Measurements from ENCODE around the gene COLEC11. TPM values are rescaled to one million over a fixed set of nuclear protein-coding genes. Genes with fewer than 3 reads are reported as not detected.

COLEC11 gene
- total and polyA plus RNA-seq, 8 donors, result 2.0 to 9.9 (median 3.3) TPM; not detected in 3

DNA sequence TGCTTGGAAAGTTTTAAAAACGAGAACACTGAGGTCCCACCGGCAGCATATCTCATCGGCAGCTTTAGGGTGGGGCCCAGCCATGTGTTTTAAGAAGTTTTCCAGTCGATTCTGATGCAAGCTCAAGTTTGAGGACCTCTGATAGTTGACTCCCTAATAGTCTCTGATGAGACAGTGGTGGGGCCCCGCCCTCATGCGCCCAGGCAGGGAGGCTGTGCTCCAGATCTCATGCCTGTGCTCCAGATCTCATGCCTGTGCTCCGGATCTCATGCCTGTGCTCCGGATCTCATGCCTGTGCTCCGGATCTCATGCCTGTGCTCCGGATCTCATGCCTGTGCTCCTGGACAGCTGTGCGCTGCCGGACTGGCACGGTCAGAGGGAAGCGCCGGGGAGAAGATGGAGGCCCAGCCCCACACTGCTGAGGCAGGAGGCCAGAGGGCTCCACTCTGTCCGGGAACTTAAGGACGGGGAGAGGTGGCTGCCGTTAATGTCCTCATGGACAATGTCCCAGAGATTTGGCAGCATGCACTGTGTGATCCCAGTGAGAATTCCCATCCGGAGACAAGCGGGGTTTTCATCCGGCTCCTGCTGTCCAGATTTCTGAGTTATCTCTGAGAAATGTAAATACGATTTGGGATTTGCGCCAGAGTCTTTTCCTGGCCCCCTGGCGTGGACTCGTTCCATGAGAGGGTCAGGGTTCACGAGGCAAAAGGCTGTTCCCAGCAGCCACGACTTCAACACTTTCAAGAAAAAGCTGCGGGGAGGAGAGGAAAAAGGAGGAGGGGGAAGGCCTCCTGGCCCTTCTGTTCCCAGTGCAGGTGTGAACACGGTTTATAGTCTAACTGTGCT lies 9.4 kb upstream of the COLEC11 start:
- peak overlapping the region in 2 of 4 donors; percentile 15 to 19 for H3K4me3 ChIP-seq
- H3K36me3 ChIP-seq, result peaks cover 22 to 37% (median 36%) of the 10 kb centered on the region in 4 donors
- H3K27me3 ChIP-seq, result no peaks in the 10 kb centered on the region
- no peaks in the 10 kb centered on the region for H3K9me3 ChIP-seq
- 19 to 34% (median 26%) methylated on average over 26 to 29 of the region's 29 CpGs for WGBS, 5 donors
- TF ChIP-seq EP300 (IDR thresholded peaks at IDR 0.05) (peak; percentile 28), POLR2AphosphoS5 (IDR thresholded peaks at IDR 0.05) (peak; percentile 21 to 74 (median 47)), POLR2A (IDR thresholded peaks at IDR 0.05) (no peak)
- TF ChIP-seq, protein P1, sequence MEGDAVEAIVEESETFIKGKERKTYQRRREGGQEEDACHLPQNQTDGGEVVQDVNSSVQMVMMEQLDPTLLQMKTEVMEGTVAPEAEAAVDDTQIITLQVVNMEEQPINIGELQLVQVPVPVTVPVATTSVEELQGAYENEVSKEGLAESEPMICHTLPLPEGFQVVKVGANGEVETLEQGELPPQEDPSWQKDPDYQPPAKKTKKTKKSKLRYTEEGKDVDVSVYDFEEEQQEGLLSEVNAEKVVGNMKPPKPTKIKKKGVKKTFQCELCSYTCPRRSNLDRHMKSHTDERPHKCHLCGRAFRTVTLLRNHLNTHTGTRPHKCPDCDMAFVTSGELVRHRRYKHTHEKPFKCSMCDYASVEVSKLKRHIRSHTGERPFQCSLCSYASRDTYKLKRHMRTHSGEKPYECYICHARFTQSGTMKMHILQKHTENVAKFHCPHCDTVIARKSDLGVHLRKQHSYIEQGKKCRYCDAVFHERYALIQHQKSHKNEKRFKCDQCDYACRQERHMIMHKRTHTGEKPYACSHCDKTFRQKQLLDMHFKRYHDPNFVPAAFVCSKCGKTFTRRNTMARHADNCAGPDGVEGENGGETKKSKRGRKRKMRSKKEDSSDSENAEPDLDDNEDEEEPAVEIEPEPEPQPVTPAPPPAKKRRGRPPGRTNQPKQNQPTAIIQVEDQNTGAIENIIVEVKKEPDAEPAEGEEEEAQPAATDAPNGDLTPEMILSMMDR (IDR thresholded peaks at IDR 0.05), result no peak
- peak; percentile 54 to 85 for DNase-seq
- H3K4me1 ChIP-seq, result peaks cover 19 to 47% (median 22%) of the 10 kb centered on the region in 4 donors
- intact Hi-C loops (cut with DNase I; ENCODE audit: low total_unique reads), result no loop called here
- H3K27ac ChIP-seq, result peak overlapping the region; percentile 58 to 86 (median 80)

DNA sequence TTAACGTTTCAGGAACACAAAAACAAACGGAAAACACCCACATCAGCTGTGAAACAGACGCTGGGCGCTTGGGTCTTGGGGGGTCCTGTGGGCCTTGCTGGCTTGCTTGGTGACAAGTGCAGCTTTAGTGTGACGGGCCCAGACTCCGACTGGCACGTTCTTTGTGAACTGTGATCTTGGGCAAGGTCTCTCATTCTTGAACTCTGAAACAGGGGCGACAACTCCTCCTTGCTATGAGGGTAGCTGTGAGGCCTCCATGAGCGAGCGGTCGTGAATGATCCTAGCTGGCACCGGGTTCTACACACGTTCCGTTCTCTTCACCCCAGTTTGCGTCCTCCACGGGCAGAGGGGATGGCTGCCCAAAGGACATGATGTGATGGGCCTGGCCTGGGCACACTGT lies 8.7 kb upstream of the COLEC11 start:
- H3K4me3 ChIP-seq, result no peak overlapping the region
- peaks cover 19 to 43% (median 21%) of the 10 kb centered on the region in 4 donors for H3K4me1 ChIP-seq
- peak overlapping the region; percentile 39 to 86 (median 80) for H3K27ac ChIP-seq
- WGBS, 5 donors, result 76 to 82% (median 79%) methylated on average over 16 of the region's 16 CpGs
- no peaks in the 10 kb centered on the region for H3K27me3 ChIP-seq
- H3K36me3 ChIP-seq, result peaks cover 15 to 30% (median 29%) of the 10 kb centered on the region in 4 donors
- intact Hi-C loops (cut with DNase I; ENCODE audit: low total_unique reads), result no loop called here
- TF ChIP-seq, protein P1 (IDR thresholded peaks at IDR 0.05), result no peak
- TF ChIP-seq POLR2A (IDR thresholded peaks at IDR 0.05) (no peak), POLR2AphosphoS5 (IDR thresholded peaks at IDR 0.05) (no peak), EP300 (IDR thresholded peaks at IDR 0.05) (no peak)
- DNase-seq, result no peak
- H3K9me3 ChIP-seq, result no peaks in the 10 kb centered on the region

DNA sequence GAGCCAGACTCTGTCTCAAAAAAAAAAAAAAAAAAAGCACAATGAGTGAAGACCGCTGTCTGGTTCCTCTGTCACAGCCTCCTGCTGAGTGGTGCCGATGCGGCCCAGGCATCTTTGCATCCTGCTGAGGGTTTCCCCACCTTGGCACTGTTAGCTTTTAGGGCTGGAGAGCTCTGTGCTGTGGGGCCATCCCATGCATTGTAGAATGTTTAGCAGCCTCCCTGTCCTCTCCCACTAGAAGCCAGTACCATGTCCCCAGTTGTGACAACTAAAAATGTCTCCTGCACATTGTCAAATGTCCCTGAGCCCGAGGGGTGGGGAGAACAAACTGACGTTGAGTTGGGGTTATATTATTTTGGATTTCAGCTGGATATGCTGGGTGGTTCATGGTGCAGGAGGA lies 7.9 kb upstream of the COLEC11 start:
- intact Hi-C loops (cut with DNase I; ENCODE audit: low total_unique reads), result no loop called here
- TF ChIP-seq POLR2A (IDR thresholded peaks at IDR 0.05) (no peak), EP300 (IDR thresholded peaks at IDR 0.05) (no peak), POLR2AphosphoS5 (IDR thresholded peaks at IDR 0.05) (no peak)
- TF ChIP-seq, protein P1 (IDR thresholded peaks at IDR 0.05), result no peak
- WGBS, 5 donors, result 74 to 81% (median 79%) methylated on average over 5 of the region's 5 CpGs

DNA sequence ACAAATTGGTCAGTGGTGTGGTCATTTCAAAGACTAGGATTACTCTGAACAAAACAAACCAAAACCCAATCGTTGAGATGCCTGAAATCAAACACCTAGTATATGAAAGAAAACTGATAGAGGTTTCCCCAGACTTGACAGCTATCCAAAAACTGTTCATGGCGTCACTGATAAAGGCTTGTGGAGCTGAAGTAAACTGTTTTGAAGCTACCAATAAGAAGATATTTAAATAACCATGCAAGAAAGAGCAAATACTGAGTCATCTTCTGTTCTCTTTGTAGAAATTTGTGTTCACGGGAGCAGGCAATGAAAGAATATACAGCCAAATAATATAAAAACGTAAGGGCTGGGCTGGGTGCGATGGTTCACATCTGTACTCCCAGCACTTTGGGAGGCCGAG lies 7.5 kb upstream of the COLEC11 start:
- DNase-seq, result no peak
- Histone ChIP-seq H3K27ac (peak overlapping the region in 4 of 5 donors; percentile 17 to 38 (median 30)), H3K27me3 (no peaks in the 10 kb centered on the region), H3K9me3 (no peaks in the 10 kb centered on the region), H3K36me3 (peaks cover 10 to 18% (median 17%) of the 10 kb centered on the region in 4 donors), H3K4me1 (peaks cover 19 to 39% (median 21%) of the 10 kb centered on the region in 4 donors), H3K4me3 (no peak overlapping the region)
- intact Hi-C loops (cut with DNase I; ENCODE audit: low total_unique reads), result no loop called here
- 45 to 61% (median 57%) methylated on average over 6 of the region's 6 CpGs for WGBS, 5 donors
- TF ChIP-seq, protein P1 (IDR thresholded peaks at IDR 0.05), result no peak
- TF ChIP-seq EP300 (IDR thresholded peaks at IDR 0.05) (no peak), POLR2AphosphoS5 (IDR thresholded peaks at IDR 0.05) (no peak), POLR2A (IDR thresholded peaks at IDR 0.05) (no peak)

More for the DNA sequence above, 7.9 kb upstream of the COLEC11 start:
- Histone ChIP-seq H3K4me3 (no peak overlapping the region), H3K4me1 (peaks cover 19 to 39% (median 21%) of the 10 kb centered on the region in 4 donors), H3K36me3 (peaks cover 10 to 22% (median 21%) of the 10 kb centered on the region in 4 donors), H3K27ac (peak overlapping the region in 3 of 5 donors; percentile 25 to 38 (median 34)), H3K27me3 (no peaks in the 10 kb centered on the region), H3K9me3 (no peaks in the 10 kb centered on the region)
- DNase-seq, result no peak
